GM06990 (cell line): ENCODE data around the gene ATRAID.

ENCODE experiments used
- DNase-seq: peaks from one replicate; pipeline ENCODE4 v3.0.0-alpha.2; 2011; ENCODE audit not compliant: insufficient read length; ENCODE audit errors: extremely low read depth
- H3K27me3 ChIP-seq: replicated peaks from 2 replicates; pipeline ENCODE4 v1.6.0; 2011; ENCODE audit warnings: low read length; ENCODE audit not compliant: control insufficient read depth, insufficient read depth
- H3K36me3 ChIP-seq: 2 replicates; pipeline ENCODE4 v1.5.1; 2011; ENCODE audit warnings: low read length; ENCODE audit not compliant: control insufficient read depth, insufficient read depth
- H3K4me3 ChIP-seq: replicated peaks from 2 replicates; pipeline ENCODE4 v1.5.1; 2011; ENCODE audit warnings: low read depth, mild to moderate bottlenecking, control low read depth, low read length
- CTCF ChIP-seq: IDR thresholded peaks from 2 replicates; pipeline ENCODE4 v1.5.1; 2011; ENCODE audit warnings: low read length, control low read depth, mild to moderate bottlenecking, inconsistent platforms; ENCODE audit not compliant: insufficient read depth, poor library complexity, severe bottlenecking

Gene ATRAID

DNA sequence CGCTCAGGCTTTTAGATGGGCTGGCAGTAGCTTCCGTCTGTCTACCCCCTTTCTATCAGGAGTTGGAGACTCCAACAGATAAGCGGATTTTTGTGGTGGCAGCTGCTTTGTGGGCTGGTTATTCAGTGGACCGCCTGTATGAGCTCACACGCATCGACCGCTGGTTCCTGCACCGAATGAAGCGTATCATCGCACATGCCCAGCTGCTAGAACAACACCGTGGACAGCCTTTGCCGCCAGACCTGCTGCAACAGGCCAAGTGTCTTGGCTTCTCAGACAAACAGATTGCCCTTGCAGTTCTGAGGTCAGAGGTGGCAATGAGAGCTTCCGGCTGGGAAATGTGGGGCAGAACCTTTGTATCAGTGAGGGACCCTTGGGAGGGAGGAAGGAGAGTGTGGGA lies 20.1 kb downstream of the ATRAID start:
- H3K4me3 ChIP-seq: no peak overlapping the region
- H3K36me3 ChIP-seq: peaks cover 50% of the 10 kb centered on the region
- no peak for TF ChIP-seq CTCF
- DNase-seq: no peak
- H3K27me3 ChIP-seq: no peaks in the 10 kb centered on the region

DNA sequence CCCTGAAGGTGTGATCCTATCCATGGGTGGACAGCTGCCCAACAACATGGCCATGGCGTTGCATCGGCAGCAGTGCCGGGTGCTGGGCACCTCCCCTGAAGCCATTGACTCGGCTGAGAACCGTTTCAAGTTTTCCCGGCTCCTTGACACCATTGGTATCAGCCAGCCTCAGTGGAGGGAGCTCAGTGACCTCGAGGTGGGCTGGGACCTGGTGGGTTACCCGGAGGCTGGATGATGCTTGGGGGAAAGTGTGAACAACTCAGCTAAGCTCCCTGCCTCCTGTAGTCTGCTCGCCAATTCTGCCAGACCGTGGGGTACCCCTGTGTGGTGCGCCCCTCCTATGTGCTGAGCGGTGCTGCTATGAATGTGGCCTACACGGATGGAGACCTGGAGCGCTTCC lies 21.5 kb downstream of the ATRAID start:
- no peak for TF ChIP-seq CTCF
- H3K4me3 ChIP-seq: no peak overlapping the region
- peaks cover 60% of the 10 kb centered on the region for H3K36me3 ChIP-seq
- DNase-seq: no peak
- no peaks in the 10 kb centered on the region for H3K27me3 ChIP-seq

DNA sequence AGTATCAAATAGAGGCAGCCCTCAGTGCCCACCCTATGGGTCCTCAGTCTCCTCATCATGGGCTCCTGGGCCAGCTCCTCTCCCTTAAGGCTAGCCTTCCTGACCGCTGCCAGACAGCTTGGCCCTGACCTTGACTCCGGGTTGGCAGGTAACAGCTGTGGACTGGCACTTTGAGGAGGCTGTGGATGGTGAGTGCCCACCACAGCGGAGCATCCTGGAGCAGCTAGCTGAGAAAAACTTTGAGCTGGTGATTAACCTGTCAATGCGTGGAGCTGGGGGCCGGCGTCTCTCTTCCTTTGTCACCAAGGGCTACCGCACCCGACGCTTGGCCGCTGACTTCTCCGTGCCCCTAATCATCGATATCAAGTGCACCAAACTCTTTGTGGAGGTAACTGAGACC lies 24.3 kb downstream of the ATRAID start:
- Histone ChIP-seq H3K4me3 (no peak overlapping the region), H3K27me3 (no peaks in the 10 kb centered on the region), H3K36me3 (peaks cover 76% of the 10 kb centered on the region)
- no peak for TF ChIP-seq CTCF
- DNase-seq: no peak

DNA sequence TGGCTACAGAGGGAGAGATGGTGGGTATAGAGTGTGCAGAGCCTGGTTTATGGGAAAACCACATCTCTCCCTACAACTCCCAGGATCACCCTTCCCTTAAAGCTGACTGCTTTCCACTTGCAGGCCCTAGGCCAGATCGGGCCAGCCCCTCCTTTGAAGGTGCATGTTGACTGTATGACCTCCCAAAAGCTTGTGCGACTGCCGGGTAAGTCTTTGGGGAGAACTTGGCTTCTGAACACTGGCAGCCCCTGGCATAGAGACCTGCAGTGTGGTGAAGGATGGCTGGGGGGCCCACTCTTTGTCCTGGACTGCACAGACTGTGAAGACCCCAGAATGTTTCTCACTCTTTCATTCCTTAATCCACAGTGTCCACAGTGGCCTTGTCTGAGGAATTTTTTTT lies 24.8 kb downstream of the ATRAID start:
- Histone ChIP-seq H3K36me3 (peaks cover 81% of the 10 kb centered on the region), H3K27me3 (no peaks in the 10 kb centered on the region), H3K4me3 (no peak overlapping the region)
- TF ChIP-seq CTCF: no peak
- no peak for DNase-seq

- no peak overlapping the region for H3K4me3 ChIP-seq
- no peak for TF ChIP-seq CTCF
- peaks cover 81% of the 10 kb centered on the region for H3K36me3 ChIP-seq
- no peaks in the 10 kb centered on the region for H3K27me3 ChIP-seq
- no peak for DNase-seq
Observed at GRCh38 chr2:27237341-27237945, 25.6 kb downstream of the ATRAID start.

GRCh38 chr2:27238976-27239375 lies 27.1 kb downstream of the ATRAID start:
- Histone ChIP-seq H3K36me3 (peaks cover 77% of the 10 kb centered on the region), H3K4me3 (no peak overlapping the region), H3K27me3 (no peaks in the 10 kb centered on the region)
- no peak for DNase-seq
- TF ChIP-seq CTCF: no peak
